Neural progenitor cell (in vitro differentiated cells): Measurements from ENCODE around the gene TAF10. TPM values are rescaled to one million over a fixed set of nuclear protein-coding genes. Genes with fewer than 3 reads are reported as not detected.
A peak's percentile ranks its signal among the peaks of the same experiment; 100 is the strongest.

Source experiments
- DNase-seq: peaks from one replicate; pipeline ENCODE4 v3.0.0-alpha.2; 2016; ENCODE audit warnings: low spot score
- H2AFZ ChIP-seq: fragments of 200-600 bp; sonication (generic); replicated peaks from 2 replicates; pipeline ENCODE4 v1.6.1; 2016; ENCODE audit warnings: antibody characterized with exemption
- H3F3A ChIP-seq: fragments of 200-600 bp; sonication (generic); 2 replicates; pipeline ENCODE4 v1.6.1; 2016; ENCODE audit warnings: antibody characterized with exemption, low read depth
- H3K27ac ChIP-seq: fragments of 200-600 bp; sonication (generic); 2 replicates; pipeline ENCODE4 v1.5.1; 2016; ENCODE audit warnings: mild to moderate bottlenecking
- H3K27me3 ChIP-seq: fragments of 200-600 bp; sonication (generic); 2 replicates; pipeline ENCODE4 v1.6.1; 2016; ENCODE audit warnings: mild to moderate bottlenecking, moderate library complexity
- H3K36me3 ChIP-seq: fragments of 200-600 bp; sonication (generic); 2 replicates; pipeline ENCODE4 v1.5.1; 2016
- H3K4me1 ChIP-seq: fragments of 200-600 bp; sonication (generic); 2 replicates; pipeline ENCODE4 v1.6.1; 2016; ENCODE audit warnings: mixed run types
- H3K4me2 ChIP-seq: fragments of 200-600 bp; sonication (generic); 2 replicates; pipeline ENCODE4 v1.6.1; 2016
- H3K4me3 ChIP-seq: fragments of 200-600 bp; sonication (generic); 2 replicates; pipeline ENCODE4 v1.5.1; 2016
- H3K79me2 ChIP-seq: fragments of 200-600 bp; sonication (generic); 2 replicates; pipeline ENCODE4 v1.6.1; 2016; ENCODE audit warnings: low read depth
- H3K9ac ChIP-seq: fragments of 200-600 bp; sonication (generic); 2 replicates; pipeline ENCODE4 v1.6.1; 2016
- H3K9me3 ChIP-seq: fragments of 200-600 bp; sonication (generic); 2 replicates; pipeline ENCODE4 v1.5.1; 2016; ENCODE audit warnings: low read depth
- H4K20me1 ChIP-seq: fragments of 200-600 bp; sonication (generic); 2 replicates; pipeline ENCODE4 v1.6.1; 2016; ENCODE audit warnings: low read depth
- H3K27ac Mint-ChIP-seq: 3 replicates; pipeline ENCODE4 v1.8.0; 2021; ENCODE audit warnings: mixed read lengths
- H3K27me3 Mint-ChIP-seq: 2 replicates; pipeline ENCODE4 v1.8.0; 2022; ENCODE audit warnings: low read depth, mild to moderate bottlenecking, inconsistent platforms, moderate library complexity, mixed read lengths; ENCODE audit not compliant: insufficient read depth
- H3K36me3 Mint-ChIP-seq: 3 replicates; pipeline ENCODE4 v1.8.0; 2021; ENCODE audit warnings: mixed read lengths
- H3K4me1 Mint-ChIP-seq: 3 replicates; pipeline ENCODE4 v1.8.0; 2021; ENCODE audit warnings: mixed read lengths
- H3K4me3 Mint-ChIP-seq: 3 replicates; pipeline ENCODE4 v1.8.0; 2021; ENCODE audit warnings: mild to moderate bottlenecking, moderate library complexity, mixed read lengths
- H3K9me3 Mint-ChIP-seq: 3 replicates; pipeline ENCODE4 v1.8.0; 2020; ENCODE audit warnings: mixed read lengths
- EZH2 ChIP-seq: fragments of 200-600 bp; sonication (generic); IDR thresholded peaks from 2 replicates; pipeline ENCODE4 v1.6.1; 2017; ENCODE audit warnings: antibody characterized with exemption, mild to moderate bottlenecking, moderate library complexity
- EZH2phosphoT487 ChIP-seq: fragments of 200-600 bp; sonication (generic); IDR thresholded peaks from 2 replicates; pipeline ENCODE4 v1.6.1; 2017; ENCODE audit warnings: antibody characterized with exemption
- total RNA-seq: library from RNA; depleted of rRNA; stranded (reverse); fragments of >200 nt; gene quantifications from 2 replicates; pipeline ENCODE4 v1.2.3, GENCODE V29; 2015; ENCODE audit warnings: low replicate concordance
- TF ChIP-seq, protein P1 (sequence below): fragments of 200-600 bp; sonication (generic); IDR thresholded peaks from 2 replicates; pipeline ENCODE4 v1.5.1; 2017; ENCODE audit warnings: antibody characterized with exemption, mild to moderate bottlenecking

Gene TAF10
- total RNA-seq, 1 donor from 2014 or later: 34.1 TPM

- peaks cover 26% of the 10 kb centered on the region for H3K4me1 ChIP-seq
- H3K9ac ChIP-seq: no peak overlapping the region
- H3K9me3 Mint-ChIP-seq: no peaks in the 10 kb centered on the region
- H3F3A ChIP-seq: peaks cover 30% of the 10 kb centered on the region
- no peaks in the 10 kb centered on the region for H3K36me3 ChIP-seq
- no peaks in the 10 kb centered on the region for H3K9me3 ChIP-seq
- H2AFZ ChIP-seq: no peak overlapping the region
- no peaks in the 10 kb centered on the region for H3K4me1 Mint-ChIP-seq
- no peak overlapping the region for H3K27ac Mint-ChIP-seq
- DNase-seq: no peak
- H3K27ac ChIP-seq: no peak overlapping the region
- H4K20me1 ChIP-seq: no peaks in the 10 kb centered on the region
- H3K4me3 ChIP-seq: no peak overlapping the region
- H3K27me3 ChIP-seq: no peaks in the 10 kb centered on the region
- peaks cover 6% of the 10 kb centered on the region for H3K79me2 ChIP-seq
- no peaks in the 10 kb centered on the region for H3K27me3 Mint-ChIP-seq
- H3K36me3 Mint-ChIP-seq: peaks cover 6% of the 10 kb centered on the region
- no peak overlapping the region for H3K4me2 ChIP-seq
- peak overlapping the region; percentile 52 for H3K4me3 Mint-ChIP-seq
- TF ChIP-seq EZH2phosphoT487 (no peak), EZH2 (no peak)
- TF ChIP-seq, protein P1, sequence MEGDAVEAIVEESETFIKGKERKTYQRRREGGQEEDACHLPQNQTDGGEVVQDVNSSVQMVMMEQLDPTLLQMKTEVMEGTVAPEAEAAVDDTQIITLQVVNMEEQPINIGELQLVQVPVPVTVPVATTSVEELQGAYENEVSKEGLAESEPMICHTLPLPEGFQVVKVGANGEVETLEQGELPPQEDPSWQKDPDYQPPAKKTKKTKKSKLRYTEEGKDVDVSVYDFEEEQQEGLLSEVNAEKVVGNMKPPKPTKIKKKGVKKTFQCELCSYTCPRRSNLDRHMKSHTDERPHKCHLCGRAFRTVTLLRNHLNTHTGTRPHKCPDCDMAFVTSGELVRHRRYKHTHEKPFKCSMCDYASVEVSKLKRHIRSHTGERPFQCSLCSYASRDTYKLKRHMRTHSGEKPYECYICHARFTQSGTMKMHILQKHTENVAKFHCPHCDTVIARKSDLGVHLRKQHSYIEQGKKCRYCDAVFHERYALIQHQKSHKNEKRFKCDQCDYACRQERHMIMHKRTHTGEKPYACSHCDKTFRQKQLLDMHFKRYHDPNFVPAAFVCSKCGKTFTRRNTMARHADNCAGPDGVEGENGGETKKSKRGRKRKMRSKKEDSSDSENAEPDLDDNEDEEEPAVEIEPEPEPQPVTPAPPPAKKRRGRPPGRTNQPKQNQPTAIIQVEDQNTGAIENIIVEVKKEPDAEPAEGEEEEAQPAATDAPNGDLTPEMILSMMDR: no peak
Measured at GRCh38 chr11:6616596-6617250, 4.7 kb upstream of the TAF10 start.

DNA sequence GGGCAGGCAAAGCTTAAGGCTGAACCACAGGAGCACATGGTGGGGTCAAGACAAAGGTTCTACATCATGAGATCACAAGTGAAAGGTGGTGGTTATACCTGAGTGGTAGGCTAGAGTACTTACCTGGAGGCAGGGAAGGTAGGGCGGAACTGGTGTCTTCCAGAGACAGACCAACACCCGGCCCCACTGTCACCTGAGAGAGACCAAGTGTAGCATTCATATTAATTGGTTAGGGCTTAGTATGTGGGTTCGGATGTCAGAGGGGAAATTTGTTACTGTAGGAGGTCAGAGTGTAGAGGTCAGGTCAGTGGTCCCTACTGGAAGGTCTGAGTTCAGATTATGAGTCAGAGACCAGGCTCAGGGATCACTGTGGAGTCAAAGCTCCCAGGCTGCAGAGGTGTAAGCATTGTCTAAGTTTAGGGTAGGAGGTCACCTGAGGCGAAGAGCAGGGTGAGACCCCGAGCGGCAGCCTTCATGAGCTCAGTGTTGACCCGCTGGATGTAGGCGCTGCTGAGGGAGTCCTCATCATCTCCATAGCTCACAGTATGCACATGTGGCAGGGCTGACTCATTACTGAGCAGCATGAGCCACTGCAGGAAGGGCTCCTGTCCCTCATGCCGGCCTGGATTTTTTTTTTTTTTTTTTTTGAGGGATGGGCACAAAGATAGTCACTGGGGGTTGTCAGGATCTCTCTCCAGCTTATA is 4.0 kb upstream of the TAF10 start:
- no peak overlapping the region for H2AFZ ChIP-seq
- peaks cover 4% of the 10 kb centered on the region for H4K20me1 ChIP-seq
- DNase-seq: no peak
- H3F3A ChIP-seq: peaks cover 30% of the 10 kb centered on the region
- Mint-ChIP-seq H3K4me1 (peaks cover 5% of the 10 kb centered on the region), H3K4me3 (no peak overlapping the region), H3K27ac (no peak overlapping the region), H3K36me3 (peaks cover 9% of the 10 kb centered on the region), H3K9me3 (no peaks in the 10 kb centered on the region), H3K27me3 (peaks cover 4% of the 10 kb centered on the region)
- TF ChIP-seq EZH2 (no peak), EZH2phosphoT487 (no peak)
- TF ChIP-seq, protein P1: no peak
- H3K27ac ChIP-seq: no peak overlapping the region
- peaks cover 24% of the 10 kb centered on the region for H3K4me1 ChIP-seq
- H3K9ac ChIP-seq: no peak overlapping the region
- H3K27me3 ChIP-seq: no peaks in the 10 kb centered on the region
- no peak overlapping the region for H3K4me2 ChIP-seq
- H3K36me3 ChIP-seq: no peaks in the 10 kb centered on the region
- no peak overlapping the region for H3K4me3 ChIP-seq
- peaks cover 13% of the 10 kb centered on the region for H3K79me2 ChIP-seq
- no peaks in the 10 kb centered on the region for H3K9me3 ChIP-seq

GRCh38 chr11:6615046-6615445 is 3.0 kb upstream of the TAF10 start:
- Histone ChIP-seq H3K4me1 (peaks cover 15% of the 10 kb centered on the region), H3K27me3 (no peaks in the 10 kb centered on the region), H3K4me3 (no peak overlapping the region), H3K9ac (no peak overlapping the region), H3F3A (peaks cover 21% of the 10 kb centered on the region), H3K9me3 (no peaks in the 10 kb centered on the region), H3K27ac (no peak overlapping the region), H3K79me2 (peaks cover 21% of the 10 kb centered on the region), H2AFZ (no peak overlapping the region), H3K4me2 (no peak overlapping the region), H3K36me3 (no peaks in the 10 kb centered on the region), H4K20me1 (peaks cover 7% of the 10 kb centered on the region)
- DNase-seq: no peak
- Mint-ChIP-seq H3K4me3 (peak overlapping the region; percentile 37), H3K27me3 (peaks cover 4% of the 10 kb centered on the region), H3K9me3 (no peaks in the 10 kb centered on the region), H3K27ac (no peak overlapping the region), H3K4me1 (peaks cover 9% of the 10 kb centered on the region), H3K36me3 (peaks cover 16% of the 10 kb centered on the region)
- TF ChIP-seq, protein P1: no peak
- TF ChIP-seq EZH2phosphoT487 (no peak), EZH2 (no peak)
